Suprapubic skin (tissue), 4 donors: ENCODE measurements around the gene TGM6.

ENCODE experiments used
- POLR2A ChIP-seq, 2 donors: fragments of 450-650 bp; IDR thresholded peaks; one replicate each; pipeline ENCODE4 v1.6.1; 2017; ENCODE audit warnings: antibody characterized with exemption in 2 of 2, mild to moderate bottlenecking in 2 of 2, moderate library complexity in 2 of 2
- POLR2AphosphoS5 ChIP-seq, 3 donors: sonication (generic); formaldehyde crosslinking; IDR thresholded peaks; one replicate each; pipeline ENCODE4 v1.6.1; 2017; ENCODE audit warnings: antibody characterized with exemption in 3 of 3
- TF ChIP-seq, protein P1 (sequence below), 2 donors: fragments of 200-600 bp in 1 of 2; fragments of 450-650 bp in 1 of 2; sonication (generic) in 1 of 2; IDR thresholded peaks; one replicate each; pipeline ENCODE4 v1.5.1; 2016 to 2019; ENCODE audit warnings: antibody characterized with exemption in 2 of 2, mild to moderate bottlenecking in 1 of 2, moderate library complexity in 1 of 2

DNA sequence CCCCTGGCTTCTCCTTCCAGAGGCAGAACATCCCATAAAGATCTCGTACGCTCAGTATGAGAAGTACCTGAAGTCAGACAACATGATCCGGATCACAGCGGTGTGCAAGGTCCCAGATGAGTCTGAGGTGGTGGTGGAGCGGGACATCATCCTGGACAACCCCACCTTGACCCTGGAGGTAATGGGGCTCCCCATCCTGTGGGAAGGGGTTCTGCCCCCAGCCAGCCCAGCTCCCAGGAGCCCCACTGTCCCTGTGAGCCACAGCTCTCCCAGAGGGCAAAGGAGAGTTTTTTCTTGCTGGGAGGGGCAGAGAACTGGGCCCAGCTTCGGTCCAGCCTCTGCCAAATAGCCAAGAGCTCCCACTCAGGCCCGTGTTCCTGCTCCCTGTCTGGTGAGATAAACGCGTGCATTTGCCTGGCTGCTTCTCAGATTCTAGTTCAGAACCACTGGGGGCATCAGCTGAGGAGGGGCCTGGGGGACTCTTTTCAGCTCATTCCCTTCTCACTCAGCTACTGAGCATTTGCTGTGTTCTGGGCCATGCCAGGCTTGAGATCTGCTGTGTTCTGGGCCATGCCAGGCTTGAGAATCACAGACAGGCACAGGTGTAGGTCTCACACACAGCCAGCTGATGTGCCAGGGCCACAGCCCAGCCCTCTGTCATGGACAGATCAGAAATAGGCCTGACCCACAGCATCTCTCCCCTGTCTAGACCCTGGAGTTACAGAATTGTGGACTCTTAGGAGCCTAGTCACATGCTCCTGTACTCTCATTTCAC is 45.4 kb upstream of the TGM6 start:
- TF ChIP-seq, protein P1, sequence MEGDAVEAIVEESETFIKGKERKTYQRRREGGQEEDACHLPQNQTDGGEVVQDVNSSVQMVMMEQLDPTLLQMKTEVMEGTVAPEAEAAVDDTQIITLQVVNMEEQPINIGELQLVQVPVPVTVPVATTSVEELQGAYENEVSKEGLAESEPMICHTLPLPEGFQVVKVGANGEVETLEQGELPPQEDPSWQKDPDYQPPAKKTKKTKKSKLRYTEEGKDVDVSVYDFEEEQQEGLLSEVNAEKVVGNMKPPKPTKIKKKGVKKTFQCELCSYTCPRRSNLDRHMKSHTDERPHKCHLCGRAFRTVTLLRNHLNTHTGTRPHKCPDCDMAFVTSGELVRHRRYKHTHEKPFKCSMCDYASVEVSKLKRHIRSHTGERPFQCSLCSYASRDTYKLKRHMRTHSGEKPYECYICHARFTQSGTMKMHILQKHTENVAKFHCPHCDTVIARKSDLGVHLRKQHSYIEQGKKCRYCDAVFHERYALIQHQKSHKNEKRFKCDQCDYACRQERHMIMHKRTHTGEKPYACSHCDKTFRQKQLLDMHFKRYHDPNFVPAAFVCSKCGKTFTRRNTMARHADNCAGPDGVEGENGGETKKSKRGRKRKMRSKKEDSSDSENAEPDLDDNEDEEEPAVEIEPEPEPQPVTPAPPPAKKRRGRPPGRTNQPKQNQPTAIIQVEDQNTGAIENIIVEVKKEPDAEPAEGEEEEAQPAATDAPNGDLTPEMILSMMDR (IDR thresholded peaks at IDR 0.05), result no peak
- TF ChIP-seq POLR2A (IDR thresholded peaks at IDR 0.05) (no peak), POLR2AphosphoS5 (IDR thresholded peaks at IDR 0.05) (no peak)
